ENCODE data around the gene BRIX1.

Gene BRIX1

DNA sequence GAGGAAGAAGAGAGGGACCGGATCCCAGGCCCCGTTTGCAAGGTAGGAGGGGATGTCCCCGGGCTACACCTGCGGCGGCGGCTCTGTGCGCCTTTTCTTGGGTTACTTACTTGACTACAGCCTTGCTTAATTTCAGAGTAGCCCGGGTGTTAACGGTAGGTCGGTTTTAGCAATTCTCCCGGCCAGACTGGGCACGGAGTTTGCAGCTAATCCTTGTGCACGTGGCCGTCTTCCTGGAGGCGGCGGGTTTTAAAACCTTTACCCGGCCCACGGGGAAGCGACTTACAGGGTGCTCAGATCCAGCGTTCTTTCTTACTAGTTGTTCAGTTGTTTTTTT lies 313 bp downstream of the BRIX1 start:
- TF ChIP-seq, protein P1, sequence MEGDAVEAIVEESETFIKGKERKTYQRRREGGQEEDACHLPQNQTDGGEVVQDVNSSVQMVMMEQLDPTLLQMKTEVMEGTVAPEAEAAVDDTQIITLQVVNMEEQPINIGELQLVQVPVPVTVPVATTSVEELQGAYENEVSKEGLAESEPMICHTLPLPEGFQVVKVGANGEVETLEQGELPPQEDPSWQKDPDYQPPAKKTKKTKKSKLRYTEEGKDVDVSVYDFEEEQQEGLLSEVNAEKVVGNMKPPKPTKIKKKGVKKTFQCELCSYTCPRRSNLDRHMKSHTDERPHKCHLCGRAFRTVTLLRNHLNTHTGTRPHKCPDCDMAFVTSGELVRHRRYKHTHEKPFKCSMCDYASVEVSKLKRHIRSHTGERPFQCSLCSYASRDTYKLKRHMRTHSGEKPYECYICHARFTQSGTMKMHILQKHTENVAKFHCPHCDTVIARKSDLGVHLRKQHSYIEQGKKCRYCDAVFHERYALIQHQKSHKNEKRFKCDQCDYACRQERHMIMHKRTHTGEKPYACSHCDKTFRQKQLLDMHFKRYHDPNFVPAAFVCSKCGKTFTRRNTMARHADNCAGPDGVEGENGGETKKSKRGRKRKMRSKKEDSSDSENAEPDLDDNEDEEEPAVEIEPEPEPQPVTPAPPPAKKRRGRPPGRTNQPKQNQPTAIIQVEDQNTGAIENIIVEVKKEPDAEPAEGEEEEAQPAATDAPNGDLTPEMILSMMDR (IDR thresholded peaks at IDR 0.05) = no peak

DNA sequence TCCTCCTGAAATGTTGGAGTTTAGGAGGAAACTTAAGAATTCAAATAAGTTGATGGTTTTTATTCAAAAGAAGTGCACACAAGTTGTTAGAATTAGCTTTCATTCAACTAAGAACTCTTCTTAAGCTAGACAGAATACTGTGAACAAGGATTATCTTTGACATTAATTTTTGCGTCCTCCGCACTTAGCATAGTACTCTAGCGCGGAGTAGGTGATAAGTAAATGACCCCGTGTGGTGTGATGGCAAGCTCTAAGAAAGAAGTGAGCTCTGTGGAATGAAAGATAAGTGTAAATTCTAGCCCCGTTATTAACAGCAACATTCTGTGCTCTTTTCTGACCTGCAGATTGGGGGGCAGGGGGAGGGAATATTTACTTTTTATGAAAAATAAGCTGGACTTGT lies 1.0 kb downstream of the BRIX1 start:
- TF ChIP-seq, protein P1 (IDR thresholded peaks at IDR 0.05) = no peak

DNA sequence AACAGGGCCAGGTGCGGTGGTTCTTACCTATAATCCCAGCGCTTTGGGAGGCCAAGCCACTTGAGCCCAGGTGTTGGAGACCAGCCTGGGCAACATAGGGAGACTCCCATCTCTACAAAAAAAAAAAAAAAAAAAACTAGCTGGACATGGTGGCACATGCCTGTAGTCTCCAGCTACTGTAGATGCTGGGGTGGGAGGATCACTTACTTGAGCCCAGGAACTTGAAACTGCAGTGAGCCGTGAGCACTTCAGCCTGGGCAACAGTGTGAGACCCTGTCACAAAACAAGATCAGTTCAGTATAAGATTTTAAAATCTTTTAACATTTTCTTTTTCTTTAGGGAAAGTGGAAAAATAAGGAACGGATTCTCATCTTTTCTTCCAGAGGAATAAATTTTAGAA lies 2.5 kb downstream of the BRIX1 start:
- TF ChIP-seq, protein P1 (IDR thresholded peaks at IDR 0.05) = no peak

DNA sequence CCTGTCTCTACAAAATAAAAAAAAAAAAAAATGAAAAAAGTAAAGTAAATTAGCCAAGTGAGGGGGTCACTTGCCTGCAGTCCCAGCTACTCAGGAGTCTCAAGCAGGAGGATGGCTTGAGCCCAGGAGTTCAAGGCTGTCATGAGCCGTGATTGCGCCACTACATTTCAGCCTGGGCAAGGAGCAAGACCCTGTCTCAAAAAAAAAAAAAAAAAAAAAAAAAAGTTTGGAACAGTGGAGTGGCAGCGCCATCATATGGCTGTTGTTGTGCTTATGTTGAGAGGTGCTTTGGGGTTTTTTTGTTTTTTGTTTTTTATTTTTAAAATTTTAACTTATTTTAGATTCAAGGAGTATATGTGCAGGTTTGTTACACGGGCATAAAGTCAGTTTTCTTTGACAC lies 3.6 kb downstream of the BRIX1 start:
- TF ChIP-seq, protein P1 (IDR thresholded peaks at IDR 0.05) = no peak

DNA sequence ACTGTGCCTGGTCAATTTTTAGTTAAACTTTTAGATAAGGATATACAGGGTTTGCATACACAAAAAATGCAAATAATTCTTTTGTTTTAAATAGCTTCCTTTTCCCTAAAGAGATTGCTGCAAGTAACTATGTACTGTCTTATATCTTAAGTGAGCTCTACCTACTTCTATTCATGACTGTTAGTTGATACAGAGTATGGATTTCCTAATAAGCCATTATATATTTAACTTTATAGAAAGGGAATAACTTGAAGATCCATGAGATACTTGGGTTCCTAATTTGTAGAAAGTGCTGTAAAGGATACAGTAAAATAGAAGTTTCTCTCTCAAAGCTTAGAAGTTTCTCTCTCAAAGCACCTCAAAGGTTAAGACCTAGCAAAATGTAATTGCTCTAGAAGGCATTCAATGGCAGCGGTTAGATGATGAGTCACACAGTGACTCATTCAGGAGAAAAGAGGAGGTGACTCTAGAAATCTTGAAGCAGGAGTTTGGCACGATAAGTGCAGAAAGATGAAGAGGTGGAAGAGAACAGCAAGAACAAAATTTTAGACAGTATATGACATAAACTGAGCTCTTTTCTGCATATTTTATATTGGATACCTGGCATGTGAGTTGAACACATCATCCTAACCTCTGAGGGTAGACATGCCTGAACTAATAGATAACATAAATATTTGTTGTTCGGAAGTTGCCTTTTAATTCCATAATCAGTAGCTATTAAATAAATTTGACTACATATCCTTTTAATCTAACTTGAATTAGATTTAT lies 8.4 kb downstream of the BRIX1 start:
- TF ChIP-seq, protein P1 (IDR thresholded peaks at IDR 0.05) = no peak

DNA sequence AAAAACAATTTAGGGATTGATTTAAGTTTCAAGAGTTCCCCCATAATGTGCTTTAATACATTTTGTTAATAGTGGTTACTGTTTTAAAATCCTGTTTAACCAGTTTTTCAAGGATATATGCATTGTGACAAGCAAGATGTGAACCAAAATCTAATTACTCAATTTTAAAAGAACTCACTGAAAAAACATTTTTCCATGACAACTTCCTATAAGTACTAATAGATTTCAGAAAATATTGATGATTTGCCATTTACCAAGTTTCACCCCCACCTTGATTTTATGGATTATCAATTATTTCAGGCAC lies 8.9 kb downstream of the BRIX1 start:
- TF ChIP-seq, protein P1 (IDR thresholded peaks at IDR 0.05) = no peak

DNA sequence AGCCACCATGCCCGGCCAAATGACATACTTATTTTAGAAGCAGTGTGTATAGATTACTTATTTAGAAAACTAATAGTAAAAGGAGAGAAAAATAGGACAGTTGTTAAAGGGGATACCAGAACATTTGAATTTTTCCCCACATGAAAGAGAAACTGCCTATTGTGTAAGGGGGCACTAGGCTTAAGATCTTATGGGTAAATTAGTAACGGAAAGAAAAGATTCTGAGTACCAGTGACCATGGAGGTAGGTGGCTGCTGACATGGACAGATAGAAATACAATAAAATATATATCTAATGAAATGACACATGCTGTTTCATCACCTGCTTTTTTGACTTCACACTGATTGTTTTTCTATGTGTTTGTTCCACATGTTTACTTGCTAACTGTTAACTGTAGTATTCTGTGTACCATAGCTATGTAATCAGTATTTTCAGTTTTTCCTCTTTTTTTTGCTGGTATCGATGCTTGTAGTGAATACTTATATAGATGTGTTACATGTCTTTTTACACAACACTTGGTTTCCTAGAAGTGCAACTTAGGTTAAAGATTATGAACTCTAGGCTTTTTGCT lies 10.9 kb downstream of the BRIX1 start:
- TF ChIP-seq, protein P1 (IDR thresholded peaks at IDR 0.05) = no peak

DNA sequence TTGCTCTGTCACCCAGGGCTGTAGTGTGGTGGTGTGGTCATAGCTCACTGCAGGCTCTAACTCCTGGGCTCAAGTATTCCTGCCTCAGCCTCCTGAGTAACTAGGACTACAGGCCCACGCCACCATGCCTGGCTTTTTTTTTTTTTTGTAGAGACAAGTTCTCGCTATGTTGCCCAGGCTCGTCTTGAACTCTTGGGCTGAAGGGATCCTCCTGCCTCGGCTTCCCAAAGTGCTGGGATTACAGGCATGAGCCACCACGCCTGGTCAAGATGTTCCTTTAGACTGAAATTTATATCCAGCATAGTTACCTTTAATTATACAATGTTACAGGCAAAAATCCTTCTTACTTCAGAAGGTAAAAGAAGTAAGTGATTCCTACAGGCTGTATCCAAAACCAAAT lies 12.3 kb downstream of the BRIX1 start:
- TF ChIP-seq, protein P1 (IDR thresholded peaks at IDR 0.05) = no peak
